Measurements from ENCODE around the gene TAS1R3. TPM values are rescaled to one million over a fixed set of nuclear protein-coding genes. Genes with fewer than 3 reads are reported as not detected.

The TAS1R3 gene
- polyA plus RNA-seq, 1 donor from 2014 or later: 1.0 TPM

- H3K9me3 ChIP-seq (ENCODE audit: low read length): no peaks in the 10 kb centered on the region
- H3K4me3 ChIP-seq (ENCODE audit: low read length): no peak overlapping the region
- H3K27me3 ChIP-seq (ENCODE audit: insufficient read depth, low read depth, low read length): no peaks in the 10 kb centered on the region
- no peak overlapping the region for H2AFZ ChIP-seq (ENCODE audit: low read depth, low read length)
- no peak overlapping the region for H3K4me2 ChIP-seq (ENCODE audit: low read length)
- no peak overlapping the region for H3K9ac ChIP-seq (ENCODE audit: low read length)
- no peaks in the 10 kb centered on the region for H3K79me2 ChIP-seq (replicated peaks; ENCODE audit: insufficient read depth, low read length)
- no peaks in the 10 kb centered on the region for H3F3A ChIP-seq (ENCODE audit: insufficient read depth, low read length, poor library complexity, severe bottlenecking)
- H4K20me1 ChIP-seq (ENCODE audit: insufficient read depth): no peaks in the 10 kb centered on the region
- no peak overlapping the region for H3K27ac ChIP-seq (ENCODE audit: low read length)
- TF ChIP-seq RAD21 (conservative IDR thresholded peaks at IDR 0.05): no peak
- TF ChIP-seq MXI1 (conservative IDR thresholded peaks at IDR 0.05; ENCODE audit: poor library complexity, severe bottlenecking): no peak
- no peak for TF ChIP-seq CTCF (IDR thresholded peaks at IDR 0.05; ENCODE audit: poor library complexity, severe bottlenecking)
- no peak for TF ChIP-seq REST (IDR thresholded peaks at IDR 0.05; ENCODE audit: borderline replicate concordance)
- TF ChIP-seq EP300 (conservative IDR thresholded peaks at IDR 0.05; ENCODE audit: poor library complexity, severe bottlenecking): no peak
- TF ChIP-seq EZH2 (IDR thresholded peaks at IDR 0.05; ENCODE audit: borderline replicate concordance, insufficient read depth, low read length, poor library complexity, severe bottlenecking): no peak
- TF ChIP-seq POLR2AphosphoS5 (IDR thresholded peaks at IDR 0.05): no peak
- no peak for TF ChIP-seq SMC3 (conservative IDR thresholded peaks at IDR 0.05; ENCODE audit: poor library complexity)
- no peak for TF ChIP-seq TAF1 (IDR thresholded peaks at IDR 0.05; ENCODE audit: low read depth)
- no peaks in the 10 kb centered on the region for H3K9me2 ChIP-seq (ENCODE audit: insufficient read depth, low read length)
- no peaks in the 10 kb centered on the region for H3K36me3 ChIP-seq (ENCODE audit: insufficient read depth, low read length)
Measured at GRCh38 chr1:1337793-1338147, 6.7 kb downstream of the TAS1R3 start.

- H4K20me1 ChIP-seq (ENCODE audit: insufficient read depth): no peaks in the 10 kb centered on the region
- H3K9ac ChIP-seq (ENCODE audit: low read length): no peak overlapping the region
- no peak overlapping the region for H2AFZ ChIP-seq (ENCODE audit: low read depth, low read length)
- no peaks in the 10 kb centered on the region for H3K36me3 ChIP-seq (ENCODE audit: insufficient read depth, low read length)
- H3K79me2 ChIP-seq (replicated peaks; ENCODE audit: insufficient read depth, low read length): no peaks in the 10 kb centered on the region
- no peak overlapping the region for H3K27ac ChIP-seq (ENCODE audit: low read length)
- H3K4me2 ChIP-seq (ENCODE audit: low read length): no peak overlapping the region
- no peaks in the 10 kb centered on the region for H3K9me2 ChIP-seq (ENCODE audit: insufficient read depth, low read length)
- H3K27me3 ChIP-seq (ENCODE audit: insufficient read depth, low read depth, low read length): no peaks in the 10 kb centered on the region
- H3F3A ChIP-seq (ENCODE audit: insufficient read depth, low read length, poor library complexity, severe bottlenecking): no peaks in the 10 kb centered on the region
- H3K4me3 ChIP-seq (ENCODE audit: low read length): no peak overlapping the region
- H3K9me3 ChIP-seq (ENCODE audit: low read length): no peaks in the 10 kb centered on the region
- no peak for TF ChIP-seq EZH2 (IDR thresholded peaks at IDR 0.05; ENCODE audit: borderline replicate concordance, insufficient read depth, low read length, poor library complexity, severe bottlenecking)
- TF ChIP-seq TAF1 (IDR thresholded peaks at IDR 0.05; ENCODE audit: low read depth): no peak
- no peak for TF ChIP-seq MXI1 (conservative IDR thresholded peaks at IDR 0.05; ENCODE audit: poor library complexity, severe bottlenecking)
- no peak for TF ChIP-seq POLR2AphosphoS5 (IDR thresholded peaks at IDR 0.05)
- no peak for TF ChIP-seq EP300 (conservative IDR thresholded peaks at IDR 0.05; ENCODE audit: poor library complexity, severe bottlenecking)
- no peak for TF ChIP-seq CTCF (IDR thresholded peaks at IDR 0.05; ENCODE audit: poor library complexity, severe bottlenecking)
- TF ChIP-seq RAD21 (conservative IDR thresholded peaks at IDR 0.05): no peak
- no peak for TF ChIP-seq REST (IDR thresholded peaks at IDR 0.05; ENCODE audit: borderline replicate concordance)
- no peak for TF ChIP-seq SMC3 (conservative IDR thresholded peaks at IDR 0.05; ENCODE audit: poor library complexity)
Measured at GRCh38 chr1:1338278-1338677, 7.2 kb downstream of the TAS1R3 start.

Data from neural cell (in vitro differentiated cells).